Kidney tubule cell (primary cell): ENCODE data around the gene ADORA2A.

ENCODE experiments used
- DNase-seq: peaks from one replicate; pipeline ENCODE4 v3.0.0-alpha.2; 2018; ENCODE audit warnings: low spot score

ADORA2A gene

GRCh38 chr22:24427500-24428164 is at the start of gene ADORA2A:
Gene ADORA2A (plus strand): TSS chr22:24427599. CDS start chr22:24433405, 5,806 bp downstream.
- DNase-seq, result no peak

- DNase-seq, result no peak
These were observed 47.9 kb upstream of the ADORA2A start for GRCh38 chr22:24379536-24379935.

- DNase-seq, result no peak
These were observed 47.0 kb upstream of the ADORA2A start for GRCh38 chr22:24380220-24380904.

GRCh38 chr22:24380905-24381230 is 46.5 kb upstream of the ADORA2A start:
- no peak for DNase-seq

- no peak for DNase-seq
These were observed 44.3 kb upstream of the ADORA2A start for GRCh38 chr22:24383061-24383460.

GRCh38 chr22:24384131-24384530 is 43.3 kb upstream of the ADORA2A start:
- DNase-seq, result no peak

- DNase-seq, result no peak
These were observed 40.4 kb upstream of the ADORA2A start for GRCh38 chr22:24386937-24387471.

GRCh38 chr22:24389680-24390079 is 37.7 kb upstream of the ADORA2A start:
- DNase-seq, result no peak

- DNase-seq, result no peak
These were observed 37.2 kb upstream of the ADORA2A start for GRCh38 chr22:24390156-24390555.

- DNase-seq, result no peak
These were observed 36.8 kb upstream of the ADORA2A start for GRCh38 chr22:24390576-24390975.

- DNase-seq, result peak; percentile 29
These were observed 35.6 kb upstream of the ADORA2A start for GRCh38 chr22:24391836-24392217.

GRCh38 chr22:24392218-24392931 is 35.0 kb upstream of the ADORA2A start:
- DNase-seq, result no peak

- no peak for DNase-seq
These were observed 34.3 kb upstream of the ADORA2A start for GRCh38 chr22:24393012-24393559.

- no peak for DNase-seq
These were observed 33.6 kb upstream of the ADORA2A start for GRCh38 chr22:24393848-24394247.

- DNase-seq, result no peak
These were observed 33.1 kb upstream of the ADORA2A start for GRCh38 chr22:24394254-24394653.

GRCh38 chr22:24398409-24398808 is 29.0 kb upstream of the ADORA2A start:
- no peak for DNase-seq

- DNase-seq, result no peak
These were observed 27.2 kb upstream of the ADORA2A start for GRCh38 chr22:24400034-24400725.

GRCh38 chr22:24400726-24401596 is 26.4 kb upstream of the ADORA2A start:
- peak; percentile 38 for DNase-seq

GRCh38 chr22:24401931-24402367 is 25.4 kb upstream of the ADORA2A start:
- DNase-seq, result no peak

GRCh38 chr22:24402460-24403192 is 24.8 kb upstream of the ADORA2A start:
- DNase-seq, result peak; percentile 94
